SKM-1 treated with dmso at 0.1 percent for 144 hours (cell line): ENCODE data around the gene KIF1C.
"Not testable (repeated sequence)": the region's sequence is repeated elsewhere in the genome, so short reads cannot be mapped to it uniquely, and the experiment has no call there.

Experiments used
- DNase-seq: peaks from one replicate; lab custom pipeline; 2025; ENCODE audit not compliant: unreplicated experiment; lab: John Stamatoyannopoulos, UW

KIF1C gene

DNA sequence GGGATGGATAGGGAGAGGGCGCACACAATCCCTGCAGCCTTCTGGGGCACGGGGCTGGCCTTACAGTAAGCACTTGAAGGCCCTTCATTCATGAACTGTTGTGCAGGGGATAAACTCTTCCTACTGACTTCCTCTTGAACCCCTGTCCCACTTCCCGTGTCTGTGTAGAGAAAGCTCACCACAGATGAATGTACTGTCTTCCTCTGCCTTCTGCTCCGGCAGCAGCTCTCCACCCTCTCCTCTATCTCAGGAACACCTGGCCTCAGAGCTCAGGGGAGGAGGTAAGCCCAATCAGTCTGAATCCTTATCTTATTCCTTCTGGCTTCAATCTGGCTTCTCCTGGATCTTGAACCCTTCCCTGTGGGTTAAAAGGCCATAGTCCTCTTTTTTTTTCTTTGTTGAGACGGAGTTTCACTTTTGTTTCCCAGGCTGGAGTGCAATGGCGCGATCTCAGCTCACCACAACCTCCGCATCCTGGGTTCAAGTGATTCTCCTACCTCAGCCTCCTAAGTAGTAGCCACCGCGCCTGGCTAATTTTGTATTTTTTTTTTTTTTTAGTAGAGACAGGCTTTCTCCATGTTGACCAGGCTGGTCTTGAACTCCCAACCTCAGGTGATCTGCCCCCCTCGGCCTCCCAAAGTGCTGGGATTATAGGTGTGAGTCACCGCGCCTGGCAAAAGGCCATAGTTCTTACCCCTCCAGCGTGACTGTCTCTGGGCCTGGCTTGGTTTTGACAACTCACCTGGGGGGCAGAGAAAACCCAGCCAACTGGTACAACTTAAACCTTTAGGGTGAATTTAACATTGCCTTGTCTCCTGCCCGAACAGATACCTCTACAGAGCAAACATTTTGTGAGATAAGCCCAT lies 44.6 kb downstream of the KIF1C start:
- no peak for DNase-seq

DNA sequence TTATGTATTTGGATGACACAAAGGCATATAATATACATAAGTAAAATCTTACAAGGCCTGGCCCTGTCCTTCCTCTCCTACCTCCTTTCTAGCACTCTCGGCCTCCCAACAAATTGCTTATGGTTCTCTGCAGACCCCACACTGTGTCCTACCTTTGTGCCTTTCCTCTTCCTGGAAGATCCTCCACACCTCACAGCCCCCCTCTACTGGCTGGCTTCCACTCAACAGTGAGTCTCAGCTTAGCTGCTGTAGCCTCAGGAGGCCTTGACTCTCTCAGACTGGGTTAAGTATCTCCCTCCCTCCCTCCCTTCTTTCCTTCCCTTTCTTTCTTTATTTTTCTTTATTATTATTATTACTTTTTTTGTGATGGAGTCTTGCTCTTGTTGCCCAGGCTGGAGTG lies 45.8 kb downstream of the KIF1C start:
- DNase-seq: no peak

DNA sequence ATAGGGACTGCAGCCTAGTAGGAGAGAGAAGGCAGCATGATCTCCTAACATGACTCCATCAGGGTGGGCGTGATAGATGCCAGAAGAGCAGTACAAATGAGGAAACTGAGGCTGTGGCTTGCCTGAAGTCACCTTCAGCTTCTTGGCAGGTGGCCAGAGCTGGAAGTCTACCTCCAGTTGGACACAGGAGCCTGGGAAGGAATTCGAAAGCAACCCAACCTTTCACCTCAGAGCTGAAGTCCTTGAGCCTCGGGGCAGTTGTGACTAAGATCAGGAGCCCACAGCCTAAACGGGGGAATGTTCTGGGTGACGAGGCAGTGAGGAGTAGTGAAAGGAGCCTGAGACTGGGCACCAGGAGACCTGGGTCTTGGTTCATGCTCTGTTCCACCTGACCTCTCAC lies 46.9 kb downstream of the KIF1C start:
- no peak for DNase-seq

DNA sequence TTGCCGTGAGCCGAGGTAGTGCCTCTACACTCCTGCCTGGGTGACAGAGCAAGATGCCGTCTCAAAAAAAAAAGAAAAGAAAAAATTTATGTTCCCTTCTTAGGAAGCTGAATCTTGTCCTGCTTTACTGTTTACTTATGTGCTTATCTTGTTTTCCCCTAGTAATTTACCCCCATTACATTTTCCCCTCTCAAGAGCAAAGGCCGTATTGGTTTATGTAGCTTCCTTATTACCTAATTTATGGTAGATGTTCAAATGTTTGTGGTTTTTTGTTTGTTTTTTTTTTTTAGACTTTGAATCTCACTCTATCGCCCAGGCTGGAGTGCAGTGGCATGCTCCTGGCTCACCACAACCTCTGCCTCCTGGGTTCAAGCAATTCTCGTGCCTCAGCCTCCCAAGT lies 47.7 kb downstream of the KIF1C start:
- DNase-seq: no peak

DNA sequence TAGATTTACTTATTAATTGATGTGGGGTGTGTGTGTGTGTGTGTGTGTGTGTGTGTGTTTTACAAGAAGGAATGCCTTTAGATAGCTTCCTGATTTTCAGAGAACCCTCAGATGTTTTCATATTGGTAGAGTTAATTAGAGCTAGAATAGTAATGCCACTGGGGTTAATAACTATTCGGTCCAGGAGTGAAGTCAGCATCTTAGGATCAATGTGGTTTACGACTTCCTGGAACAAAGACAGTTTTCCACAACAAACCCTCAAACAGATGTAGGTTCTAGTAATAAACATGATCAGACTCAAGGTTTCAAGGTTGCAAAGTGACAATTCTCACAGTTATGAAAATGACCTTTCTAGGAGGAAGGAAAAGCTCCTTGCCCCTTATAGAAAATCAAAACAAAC lies 49.7 kb downstream of the KIF1C start:
- DNase-seq: no peak

DNA sequence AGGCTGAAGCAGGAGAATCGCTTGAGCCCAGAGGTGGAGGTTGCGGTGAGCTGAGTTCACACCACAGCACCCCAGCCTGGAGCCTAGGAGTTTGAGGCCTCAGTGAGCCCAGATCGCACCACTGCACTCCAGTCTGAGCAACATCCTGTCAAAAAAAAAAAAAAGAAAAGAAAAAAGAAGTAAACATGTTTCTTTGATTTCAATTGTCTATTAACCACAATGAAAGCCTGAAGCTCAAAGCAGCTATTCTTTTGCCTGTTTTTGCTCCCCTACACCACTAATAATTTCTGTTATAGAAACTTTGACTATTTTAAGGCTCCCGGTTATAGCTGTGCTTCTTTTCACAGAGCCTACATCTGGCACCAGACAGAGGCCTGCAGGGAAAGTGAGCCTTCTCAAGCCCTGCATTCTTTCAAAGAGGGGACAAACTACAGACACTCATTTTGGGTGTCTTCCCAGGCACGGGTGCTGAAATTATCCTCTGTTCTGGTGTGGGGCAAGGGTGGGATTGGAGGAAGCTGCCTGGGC lies 51.6 kb downstream of the KIF1C start:
- DNase-seq: no peak

DNA sequence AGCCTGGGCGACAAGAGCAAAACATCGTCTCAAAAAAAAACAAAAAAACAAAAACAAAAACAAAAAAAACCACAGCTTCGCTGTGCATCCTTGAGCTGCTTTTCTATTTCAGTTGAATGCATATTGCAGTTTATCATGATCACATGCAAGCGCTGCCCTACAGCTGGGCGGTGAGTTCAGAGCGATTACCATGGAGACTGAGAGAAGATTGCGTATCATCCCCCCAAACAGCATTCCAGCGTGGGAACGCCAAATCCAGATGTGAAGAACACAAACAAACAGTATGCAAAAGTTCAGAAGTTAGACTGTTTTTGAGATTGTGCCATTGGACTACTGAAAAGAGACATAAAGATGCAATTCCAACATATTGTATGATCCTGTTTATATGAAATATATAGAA lies 52.5 kb downstream of the KIF1C start:
- no peak for DNase-seq

DNA sequence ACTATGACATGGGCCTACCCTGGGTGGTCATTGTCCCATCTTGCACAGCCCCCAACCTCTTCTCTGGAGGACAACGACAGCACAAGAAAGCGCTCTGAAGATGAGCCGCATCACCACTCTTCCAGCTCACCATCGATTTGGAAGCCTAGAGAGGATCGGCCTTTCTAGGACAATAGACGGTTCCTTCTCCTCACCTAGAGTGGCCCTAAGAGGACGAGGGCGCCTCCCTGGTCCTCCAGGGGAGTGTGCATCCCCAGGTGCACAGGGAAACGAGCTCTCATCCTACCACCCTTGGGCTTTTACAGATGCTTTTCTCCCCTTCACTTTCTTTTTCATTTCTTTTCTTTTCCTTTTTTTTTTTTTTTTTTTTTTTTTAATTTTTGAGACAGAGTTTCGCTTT lies 57.8 kb downstream of the KIF1C start:
- DNase-seq: no peak

DNA sequence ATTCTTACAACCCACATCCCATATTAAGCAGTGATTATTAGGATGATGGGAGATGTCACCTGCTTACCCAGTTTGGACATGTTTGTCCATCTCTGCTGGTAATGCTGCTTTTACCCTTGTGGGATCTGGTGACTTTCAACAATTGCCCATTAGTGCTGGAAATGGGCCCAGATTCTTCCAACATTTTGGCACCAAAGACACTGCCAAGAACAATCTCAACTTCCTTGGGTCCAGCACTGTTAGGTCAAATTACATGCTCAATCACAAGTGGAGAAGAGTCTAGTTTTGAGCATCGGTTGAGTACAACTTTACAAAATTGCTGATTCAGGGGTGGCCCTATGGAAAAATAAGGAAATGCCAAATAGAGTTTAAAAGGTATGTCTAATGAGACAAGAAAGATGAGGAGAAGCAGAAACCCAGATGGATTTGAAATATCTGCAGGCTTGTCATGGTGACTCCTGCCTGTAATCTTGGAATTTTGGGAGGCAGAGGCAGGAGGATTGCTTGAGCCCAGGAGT lies 67.5 kb downstream of the KIF1C start:
- no peak for DNase-seq

DNA sequence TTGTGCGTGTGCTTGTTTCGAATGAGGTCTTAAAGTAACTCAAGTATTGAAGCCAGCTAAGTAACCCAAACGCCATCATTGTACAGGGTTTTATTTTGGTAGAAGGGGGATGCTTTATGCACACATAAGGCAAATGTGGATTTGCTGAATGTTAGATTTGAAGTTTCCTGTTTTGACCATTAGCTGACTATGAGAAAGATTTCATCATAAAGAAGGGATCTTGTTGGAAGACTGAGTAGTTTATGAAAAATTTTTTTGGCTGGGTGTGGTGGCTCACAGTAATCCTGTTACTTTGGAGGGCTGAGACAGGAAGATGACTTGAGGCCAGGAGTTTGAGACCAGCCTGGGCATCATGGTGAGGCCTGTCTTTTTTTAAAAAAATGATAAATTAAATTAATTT lies 70.5 kb downstream of the KIF1C start:
- no peak for DNase-seq

DNA sequence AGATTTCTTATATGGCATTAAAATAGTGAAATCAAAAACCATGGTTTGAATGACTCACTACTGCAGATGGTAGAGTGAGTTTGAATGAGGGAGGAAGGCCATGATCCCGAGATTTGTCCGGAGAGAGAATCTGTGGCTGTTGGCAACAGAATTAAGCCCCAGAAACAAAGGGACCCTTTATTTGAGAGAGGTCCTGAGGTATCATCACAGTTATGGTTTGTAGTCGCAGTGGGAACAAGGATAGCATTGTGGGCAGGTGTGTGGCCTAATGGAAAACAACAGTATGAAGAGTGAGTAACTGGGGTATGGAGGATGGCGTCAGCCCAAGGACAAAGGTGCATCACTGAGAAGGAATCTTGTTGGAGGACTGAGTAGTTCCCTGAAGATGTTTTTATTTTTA lies 72.0 kb downstream of the KIF1C start:
- no peak for DNase-seq

DNA sequence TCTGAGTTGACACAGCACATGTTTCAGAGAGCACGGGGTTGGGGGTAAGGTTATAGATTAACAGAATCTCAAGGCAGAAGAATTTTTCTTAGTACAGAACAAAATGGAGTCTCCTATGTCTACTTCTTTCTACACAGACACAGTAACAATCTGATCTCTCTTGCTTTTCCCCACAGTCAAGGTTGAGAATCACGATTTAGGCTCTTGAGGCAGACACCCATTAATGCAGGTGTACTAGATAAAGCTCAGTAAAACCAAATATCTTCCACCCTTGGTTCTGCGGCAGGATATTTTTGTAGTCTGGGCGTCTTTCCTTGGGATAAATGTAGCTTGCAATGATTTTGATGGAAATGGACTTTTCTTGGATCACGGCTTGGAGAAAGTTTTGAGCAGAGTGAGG lies 77.7 kb downstream of the KIF1C start:
- not testable (repeated sequence) for DNase-seq

DNA sequence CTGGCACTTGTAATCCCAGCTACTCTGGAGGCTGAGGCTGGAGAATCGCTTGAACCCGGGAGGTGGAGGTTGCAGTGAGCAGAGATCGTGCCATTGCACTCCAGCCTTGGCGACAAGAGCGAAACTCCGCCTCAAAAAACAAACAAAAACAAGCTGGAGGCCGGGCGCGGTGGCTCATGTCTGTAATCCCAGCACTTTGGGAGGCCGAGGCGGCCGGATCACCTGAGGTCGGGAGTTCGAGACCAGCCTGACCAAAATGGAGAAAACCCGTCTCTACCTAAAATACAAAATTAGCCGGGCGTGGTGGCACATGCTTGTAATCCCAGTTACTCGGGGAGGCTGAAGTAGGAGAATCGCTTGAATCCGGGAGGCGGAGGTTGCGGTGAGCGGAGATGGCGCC lies 79.5 kb downstream of the KIF1C start:
- DNase-seq: not testable (repeated sequence)

DNA sequence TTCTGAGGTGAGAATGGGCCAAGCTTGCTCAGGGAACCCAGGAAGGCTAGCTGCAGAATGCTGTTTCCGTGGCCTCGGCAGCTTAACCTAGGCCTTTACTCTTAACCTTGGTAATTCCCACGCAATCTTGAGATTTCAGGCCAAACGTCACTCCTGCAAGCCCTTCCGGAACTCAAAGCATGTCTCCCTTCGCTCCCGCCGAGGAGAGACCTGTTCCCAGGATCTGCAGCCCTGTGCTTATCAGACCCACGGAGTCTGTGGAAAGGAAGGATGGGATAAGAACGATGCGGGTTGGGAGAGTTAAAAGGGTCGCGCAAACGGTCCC lies 80.0 kb downstream of the KIF1C start:
- DNase-seq: no peak
